Heart left ventricle (tissue), 16 donors: ENCODE results near the gene CCP110. TPM values are rescaled to one million over a fixed set of nuclear protein-coding genes. Genes with fewer than 3 reads are reported as not detected.

Experiments used
- ATAC-seq, 4 donors: fragments of 200-7000 bp; cut with Tn5 transposase; one replicate each; pipeline ENCODE4 v1.9.1; 2020 to 2022; ENCODE audit warnings: moderate library complexity in 4 of 4, mild to moderate bottlenecking in 3 of 4, moderate number of reproducible peaks in 1 of 4
- DNase-seq, 5 donors: peaks; one replicate each; pipeline ENCODE4 v3.0.0-alpha.2; 2020
- H3K27ac ChIP-seq, 12 donors: fragments of 200-600 bp; sonication (generic) in 4 of 12; one replicate each; pipeline versions ENCODE4 v1.5.0 to v1.8.0; 2016 to 2022; ENCODE audit warnings: mild to moderate bottlenecking in 2 of 12
- H3K27me3 ChIP-seq, 9 donors: fragments of 200-600 bp; sonication (generic) in 2 of 9; one replicate each; pipeline versions ENCODE4 v1.5.1 to v1.8.0; 2016 to 2022; ENCODE audit warnings: mild to moderate bottlenecking in 3 of 9
- H3K36me3 ChIP-seq, 9 donors: fragments of 200-600 bp; sonication (generic) in 2 of 9; one replicate each; pipeline versions ENCODE4 v1.5.0 to v1.8.0; 2018 to 2022; ENCODE audit warnings: mild to moderate bottlenecking in 2 of 9
- H3K4me1 ChIP-seq, 12 donors: fragments of 200-600 bp; sonication (generic) in 4 of 12; one replicate each; pipeline versions ENCODE4 v1.5.0 to v1.8.0; 2016 to 2022; ENCODE audit warnings: mild to moderate bottlenecking in 3 of 12
- H3K4me3 ChIP-seq, 12 donors: fragments of 200-600 bp; sonication (generic) in 4 of 12; one replicate each; pipeline versions ENCODE4 v1.5.0 to v1.8.0; 2017 to 2022; ENCODE audit warnings: mild to moderate bottlenecking in 9 of 12, moderate library complexity in 4 of 12
- H3K9me3 ChIP-seq, 12 donors: fragments of 200-600 bp; sonication (generic) in 4 of 12; one replicate each; pipeline versions ENCODE4 v1.5.0 to v1.8.0; 2016 to 2022; ENCODE audit warnings: mild to moderate bottlenecking in 1 of 12
- CTCF ChIP-seq, 12 donors: fragments of 200-600 bp; sonication (generic) in 4 of 12; IDR thresholded peaks; one replicate each; pipeline versions ENCODE4 v1.5.0 to v1.8.0; 2018 to 2022; ENCODE audit warnings: antibody characterized with exemption in 12 of 12, mild to moderate bottlenecking in 5 of 12
- POLR2A ChIP-seq, 2 donors: fragments of 450-650 bp; IDR thresholded peaks; one replicate each; pipeline ENCODE4 v1.6.1; 2017; ENCODE audit warnings: antibody characterized with exemption in 2 of 2, mild to moderate bottlenecking in 2 of 2, moderate library complexity in 2 of 2
- WGBS, 4 donors: extraction: QIAGEN DNeasy Blood & Tissue Kit in 2 of 4; methylation state at CpG; one replicate each; pipeline versions ENCODE4 v1.1.5 to v1.1.7; 2013 to 2018; 5-methylcytosine and 5-hydroxymethylcytosine counted together
- intact Hi-C, 10 donors: fragments of 100-400 bp; cut with DNase I; formaldehyde crosslinking; loops; one replicate each; pipeline versions ENCODE4 v1.11.1 to v1.14.2; 2022
- polyA plus RNA-seq, 2 donors: library from polyadenylated mRNA; stranded (reverse); fragments of 200-250 nt; gene quantifications; one replicate each; pipeline ENCODE4 v1.2.3, GENCODE V29; 2013
- total RNA-seq, 9 donors: library from RNA; depleted of rRNA in 2 of 9; stranded (reverse); fragments of >200 nt in 2 of 9; fragmentation: NEBNext Ultra II Directional in 3 of 9; extraction: Animal tissue kit (Norgen Biotek cat#: 25700) in 3 of 9; gene quantifications; one replicate each; pipeline versions ENCODE4 v1.1.0 to v1.2.4, GENCODE V29; 2016 to 2023
- donor health status: ischemic (EF 13 %, LVEDD 7.1; RV severe dilation, severe dysfunction).
- donor health status: healthy with polysubstance abuse.
- donor health status: DM: no; HTN: yes; CAD: no.
- donor health status: DM: no; HTN: no; CAD: no.
- donor health status: ischemic (EF 25% LVEDD 6.9; RV normal size, moderate dysfunction).
- donor health status: ischemic (EF 25% LVEDD 5.7; RV mildly dilated, moderate dysfunction).
- donor health status: healthy.
- donor health status: DM: yes; HTN: yes; CAD: no.
- donor health status: ischemic (EF 35%, LVEDD 5.7; RV mildly dilated, moderate dysfunction).
- donor health status: nonischemic (EF 11% LVEDD 7.7; RV severe dilation, severe dysfunction).
- donor health status: DM: yes; HTN: yes; CAD: no.
- donor health status: PGD.
- donor health status: ischemic (EF 29% LVEDD 5.4; RV normal size, mild dysfunction).
- donor health status: nonischemic (EF 23%, LVEDD 6.1; RV moderate dilation, normal function).

The CCP110 gene
- total and polyA plus RNA-seq, 11 donors, result 3.1 to 13.5 (median 7.7) TPM

- intact Hi-C loops, result loop anchor here in 1 of 10 donors (10.0 kb wide), 1 partner anchor 462 kb away; the partner anchor contains the start of gene COQ7
- Histone ChIP-seq H3K9me3 (no peaks in the 10 kb centered on the region), H3K27me3 (no peaks in the 10 kb centered on the region), H3K36me3 (peaks cover 0 to 39% (median 26%) of the 10 kb centered on the region in 9 donors), H3K27ac (no peak overlapping the region), H3K4me1 (peaks cover 0 to 25% (median 15%) of the 10 kb centered on the region in 12 donors), H3K4me3 (no peak overlapping the region)
- DNase-seq (no peak), ATAC-seq (no peak)
- TF ChIP-seq CTCF (IDR thresholded peaks at IDR 0.05), result no peak
- WGBS, 4 donors, result 76 to 96% (median 90%) methylated on average over 1 of the region's 1 CpG
Measured at GRCh38 chr16:19527161-19527560, 3.4 kb downstream of the CCP110 start.

GRCh38 chr16:19528666-19529065 is 4.9 kb downstream of the CCP110 start:
- Histone ChIP-seq H3K27ac (no peak overlapping the region), H3K27me3 (no peaks in the 10 kb centered on the region), H3K4me1 (peaks cover 0 to 20% (median 8%) of the 10 kb centered on the region in 12 donors), H3K4me3 (no peak overlapping the region), H3K9me3 (no peaks in the 10 kb centered on the region), H3K36me3 (peaks cover 0 to 54% (median 41%) of the 10 kb centered on the region in 9 donors)
- WGBS, 4 donors, result 98 to 100% (median 99%) methylated on average over 3 of the region's 3 CpGs
- TF ChIP-seq POLR2A (IDR thresholded peaks at IDR 0.05) (no peak), CTCF (IDR thresholded peaks at IDR 0.05) (no peak)
- intact Hi-C loops, result loop anchor here in 1 of 10 donors (10.0 kb wide), 1 partner anchor 464 kb away; the partner anchor contains the start of gene COQ7
- ATAC-seq (no peak), DNase-seq (no peak)

GRCh38 chr16:19532601-19533000 is 8.9 kb downstream of the CCP110 start:
- intact Hi-C loops, result no loop called here
- no peak for TF ChIP-seq CTCF (IDR thresholded peaks at IDR 0.05)
- Histone ChIP-seq H3K9me3 (no peaks in the 10 kb centered on the region), H3K4me3 (no peak overlapping the region), H3K36me3 (peaks cover 0 to 90% (median 69%) of the 10 kb centered on the region in 9 donors), H3K27ac (no peak overlapping the region), H3K4me1 (no peaks in the 10 kb centered on the region), H3K27me3 (no peaks in the 10 kb centered on the region)
- no peak for DNase-seq
- ATAC-seq, result no peak
- WGBS, 4 donors, result 56 to 91% (median 88%) methylated on average over 1 of the region's 1 CpG

- ATAC-seq (no peak), DNase-seq (no peak)
- Histone ChIP-seq H3K4me3 (no peak overlapping the region), H3K36me3 (peaks cover 2 to 97% (median 78%) of the 10 kb centered on the region in 9 donors), H3K27me3 (no peaks in the 10 kb centered on the region), H3K27ac (no peak overlapping the region), H3K9me3 (no peaks in the 10 kb centered on the region), H3K4me1 (no peaks in the 10 kb centered on the region)
- WGBS, 4 donors, result 93 to 98% (median 98%) methylated on average over 6 of the region's 6 CpGs
- intact Hi-C loops, result no loop called here
- no peak for TF ChIP-seq POLR2A (IDR thresholded peaks at IDR 0.05)
- TF ChIP-seq CTCF (IDR thresholded peaks at IDR 0.05), result no peak
Measured at GRCh38 chr16:19540241-19540970, 16.7 kb downstream of the CCP110 start.
